ENCODE data around the gene CDC34.

The CDC34 gene

DNA sequence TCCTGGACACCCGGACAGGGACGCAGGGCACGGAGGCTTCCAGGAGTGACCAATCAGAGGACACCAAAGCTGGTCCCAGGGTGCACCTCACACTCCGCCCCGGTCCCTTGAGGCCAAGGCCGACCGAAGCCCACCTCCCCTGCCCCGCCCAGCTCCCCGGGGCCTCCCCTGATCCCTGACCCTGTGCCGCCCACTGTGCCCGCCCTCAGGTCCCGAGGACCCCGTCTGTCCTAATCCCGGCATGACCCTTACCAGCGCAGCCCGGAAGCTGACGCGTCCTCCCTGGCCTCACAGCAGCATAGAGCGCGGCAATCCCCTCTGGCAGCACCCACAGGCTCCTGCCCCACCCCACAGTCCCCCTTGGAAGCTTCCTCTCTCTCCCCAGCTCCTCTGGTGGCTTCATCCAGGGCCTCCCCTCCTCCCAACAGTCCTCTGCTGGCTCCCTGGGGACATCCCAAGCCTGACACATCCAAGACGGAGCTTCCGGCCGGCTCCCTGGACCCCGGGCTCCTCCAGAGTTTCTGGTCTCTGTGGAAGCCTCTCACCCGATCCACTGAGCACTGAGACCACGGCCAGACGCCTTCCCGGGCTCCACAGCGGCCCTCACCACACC is 7.4 kb upstream of the CDC34 start:
- DNase-seq: no peak

DNA sequence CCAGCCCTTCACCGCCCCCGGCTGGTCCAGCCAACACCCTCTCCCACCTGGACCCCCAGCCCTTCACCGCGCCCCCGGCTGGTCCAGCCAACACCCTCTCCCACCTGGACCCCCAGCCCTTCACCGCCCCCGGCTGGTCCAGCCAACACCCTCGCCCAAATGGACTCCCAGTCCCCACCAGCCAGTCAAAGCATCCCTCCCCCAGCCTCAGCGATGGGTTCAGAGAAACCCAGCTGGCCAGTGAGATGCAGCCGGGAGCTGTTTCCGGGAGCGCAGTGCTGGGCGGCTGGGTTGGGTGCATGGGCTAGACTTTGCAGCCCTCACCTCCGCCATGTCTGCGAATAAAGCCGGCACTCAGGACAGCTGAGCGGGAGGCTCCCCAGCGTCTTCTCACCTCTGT is 6.5 kb upstream of the CDC34 start:
- DNase-seq: no peak

DNA sequence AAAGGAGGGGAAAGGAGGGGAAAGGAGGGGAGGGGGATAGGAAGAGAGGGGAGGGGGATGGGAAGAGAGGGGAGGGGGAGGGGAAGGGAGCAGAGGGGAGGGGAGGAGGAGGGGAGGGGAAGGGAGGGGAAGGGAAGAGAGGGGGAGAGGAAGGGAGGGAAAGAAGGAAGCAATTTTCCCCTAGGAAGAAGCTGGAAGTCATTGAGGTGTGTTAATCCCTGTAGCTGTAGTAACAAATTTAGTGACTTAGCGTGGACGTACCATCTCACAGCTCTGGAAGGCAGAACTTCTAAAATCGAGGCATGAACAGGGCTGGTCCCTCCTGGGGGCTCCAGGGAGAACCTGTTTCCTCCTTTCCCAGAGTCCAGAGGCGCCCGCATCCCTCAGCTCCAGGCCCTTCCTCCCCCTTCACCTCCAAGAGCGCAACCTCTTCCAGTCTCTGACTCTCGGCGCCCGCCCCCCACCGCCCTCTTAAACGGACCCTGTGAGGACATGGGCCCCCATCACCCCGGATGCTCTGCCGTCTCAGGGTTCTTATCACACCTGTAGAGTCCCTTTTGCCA is 5.6 kb upstream of the CDC34 start:
- no peak for DNase-seq

DNA sequence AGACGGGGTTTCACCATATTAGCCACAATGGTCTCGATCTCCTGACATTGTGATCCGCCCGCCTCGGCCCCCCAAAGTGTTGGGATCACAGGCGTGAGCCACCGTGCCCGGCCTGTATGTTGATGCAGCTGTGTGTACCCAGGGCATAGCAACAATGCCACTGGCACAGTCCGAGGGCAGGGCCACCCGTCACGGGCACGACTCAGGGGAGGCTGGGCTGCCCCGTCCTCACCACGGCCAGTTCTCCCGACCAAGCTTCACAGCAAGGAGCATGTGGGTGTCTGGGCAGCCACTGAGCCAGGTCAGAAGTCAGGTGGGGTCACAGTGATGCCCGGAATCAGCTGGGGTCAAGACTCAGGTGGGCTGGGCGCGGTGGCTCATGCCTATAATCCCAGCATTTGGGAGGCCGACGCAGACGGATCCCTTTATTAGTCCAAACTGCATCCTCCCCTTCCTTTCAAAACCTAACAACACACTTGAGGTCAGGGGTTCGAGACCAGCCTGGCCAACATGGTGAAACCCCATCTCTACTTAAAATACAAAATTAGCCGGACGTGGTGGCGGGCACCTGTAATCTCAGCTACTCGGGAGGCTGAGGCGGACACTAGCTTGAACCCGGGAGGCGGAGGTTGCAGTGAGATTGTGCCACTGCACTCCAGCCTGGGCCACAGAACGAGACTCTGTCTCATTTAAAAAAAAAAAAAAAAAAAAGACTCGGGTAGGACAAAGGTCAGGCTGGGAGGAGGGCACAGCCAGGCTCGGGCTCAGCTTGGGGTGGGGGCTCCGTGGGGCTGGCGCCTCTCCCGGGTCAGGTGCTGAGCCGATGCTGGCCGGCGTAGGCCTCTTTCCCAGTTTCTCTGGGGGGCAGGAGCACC is 1.2 kb upstream of the CDC34 start:
- no peak for DNase-seq

DNA sequence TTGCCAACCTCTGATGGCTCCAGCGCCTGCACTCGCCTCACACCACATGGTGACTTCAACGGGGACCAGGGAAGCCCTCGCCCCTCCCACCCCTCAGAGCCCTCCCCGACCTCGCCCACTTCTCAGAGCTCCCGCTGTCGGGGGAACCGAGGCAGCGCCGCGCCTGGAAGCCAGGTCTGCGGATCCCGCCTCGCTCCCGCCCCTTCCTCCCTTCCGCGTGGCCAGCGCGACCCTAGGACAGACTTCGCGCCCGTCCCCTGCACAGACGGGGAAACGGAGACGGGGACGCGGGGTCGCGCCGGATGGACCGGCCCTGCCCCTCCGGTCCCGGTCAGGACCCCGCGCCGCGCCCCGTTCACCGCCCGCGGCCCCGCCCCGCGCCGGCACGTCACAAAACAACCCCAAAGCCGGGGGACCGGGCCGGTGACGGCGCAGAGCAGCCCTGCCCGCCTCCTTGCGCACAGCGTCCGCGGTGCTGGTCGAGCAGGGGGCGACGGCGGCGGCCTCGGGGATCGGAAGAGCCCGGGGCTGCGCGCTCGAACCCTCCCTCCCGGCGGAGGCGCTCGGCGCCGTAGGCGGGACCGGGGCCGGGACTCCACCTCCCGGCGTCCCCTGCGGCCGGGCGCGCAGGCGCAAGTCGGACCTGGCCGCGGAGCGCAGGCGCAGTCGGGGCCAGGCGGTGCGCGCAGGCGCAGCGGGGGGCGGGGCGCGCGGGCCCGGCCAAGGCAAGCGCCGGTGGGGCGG is 379 bp upstream of the CDC34 start:
- DNase-seq: peak; percentile 97

DNA sequence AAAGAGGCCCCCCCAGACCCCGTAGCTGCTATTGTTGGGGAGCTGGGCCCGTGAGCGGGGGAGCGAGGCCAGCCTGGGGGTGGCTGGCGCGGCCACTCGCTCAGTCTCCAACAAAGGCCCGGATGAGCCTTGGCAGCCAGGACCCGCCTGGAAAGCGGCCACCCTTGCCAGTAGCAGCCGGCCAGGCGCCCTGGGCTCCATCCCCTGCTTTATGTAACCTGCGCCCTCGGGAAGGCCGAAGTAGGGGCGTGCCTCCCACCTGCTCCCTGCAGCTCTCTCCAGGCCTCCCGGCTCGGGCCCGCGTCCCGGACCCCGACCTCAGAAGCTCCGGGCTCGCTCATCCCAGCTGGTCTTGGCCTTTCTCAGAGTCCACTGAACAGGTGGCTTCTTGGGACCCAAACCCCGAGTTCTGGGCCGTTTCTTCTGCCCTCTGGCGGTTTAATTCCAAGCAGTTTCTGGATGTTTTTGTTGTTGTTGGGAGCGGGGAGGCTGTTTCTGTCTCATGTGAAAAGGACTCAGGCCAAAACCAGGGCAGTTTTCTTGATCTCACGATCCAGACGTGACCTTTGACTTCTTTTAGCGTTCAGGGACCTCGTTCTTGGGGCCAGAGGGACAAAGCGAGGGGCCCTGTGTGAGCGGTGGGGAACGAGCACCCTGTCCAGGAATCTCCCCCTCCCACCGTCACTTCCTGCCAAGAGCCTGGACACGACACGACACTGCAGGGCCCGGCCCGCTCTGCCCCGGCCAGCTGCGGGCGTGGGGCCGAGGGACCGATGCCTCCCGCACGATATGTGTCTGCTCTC is 1.2 kb downstream of the CDC34 start:
- DNase-seq: peak; percentile 58

DNA sequence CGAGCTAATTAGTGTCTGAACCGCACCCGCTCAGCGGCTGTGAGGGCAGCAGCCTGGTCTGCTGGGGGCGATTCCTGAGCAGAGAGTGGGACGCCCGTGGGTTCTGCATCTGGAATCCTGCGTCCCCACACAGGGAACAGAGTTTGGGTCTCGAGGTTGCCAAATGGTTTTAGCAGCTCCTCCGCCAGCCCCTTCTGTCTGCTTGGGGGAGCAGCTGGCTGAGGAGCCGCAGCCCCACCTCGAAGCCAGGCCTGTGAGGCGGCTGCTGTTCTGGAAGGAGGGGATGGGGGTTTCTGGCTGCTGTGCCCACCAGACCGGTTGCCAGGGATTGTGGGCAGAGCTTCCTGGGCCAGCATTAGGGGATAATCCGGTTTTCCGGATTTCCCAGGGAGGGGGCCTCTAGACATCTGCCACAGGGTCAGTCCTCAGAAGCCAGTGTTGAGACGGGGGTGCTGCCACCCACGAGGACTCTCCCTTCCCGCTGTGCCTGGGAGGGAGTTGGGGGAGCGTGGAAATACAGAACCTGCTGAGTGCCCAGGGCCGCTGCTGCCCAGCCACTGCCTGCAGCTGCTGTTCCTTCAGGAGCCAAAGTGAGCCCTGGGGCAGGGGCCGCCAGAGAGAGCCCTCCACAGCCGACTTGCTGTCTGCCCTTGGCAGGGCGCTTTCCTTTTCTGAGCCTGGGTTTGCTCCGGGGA is 2.0 kb downstream of the CDC34 start:
- DNase-seq: no peak

DNA sequence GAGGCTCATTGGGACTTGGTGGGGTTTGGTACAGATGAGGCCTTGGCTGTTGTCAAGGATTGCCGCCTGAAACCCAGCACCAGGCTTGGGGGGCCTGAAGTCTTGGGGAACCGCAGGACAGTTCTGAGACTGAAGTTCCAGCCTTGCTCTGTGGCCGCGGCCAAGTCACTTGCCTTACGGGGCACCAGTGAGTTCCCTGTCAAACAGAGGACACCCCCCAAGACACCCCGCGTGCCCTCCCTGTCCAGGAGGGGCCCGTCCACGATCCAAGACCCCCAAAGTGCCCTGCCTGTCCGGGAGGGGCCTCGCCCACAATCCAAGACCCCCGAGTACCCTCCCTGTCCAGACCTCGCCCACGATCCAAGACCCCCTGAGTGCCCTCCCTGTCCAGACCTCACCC is 2.5 kb downstream of the CDC34 start:
- no peak for DNase-seq

DNA sequence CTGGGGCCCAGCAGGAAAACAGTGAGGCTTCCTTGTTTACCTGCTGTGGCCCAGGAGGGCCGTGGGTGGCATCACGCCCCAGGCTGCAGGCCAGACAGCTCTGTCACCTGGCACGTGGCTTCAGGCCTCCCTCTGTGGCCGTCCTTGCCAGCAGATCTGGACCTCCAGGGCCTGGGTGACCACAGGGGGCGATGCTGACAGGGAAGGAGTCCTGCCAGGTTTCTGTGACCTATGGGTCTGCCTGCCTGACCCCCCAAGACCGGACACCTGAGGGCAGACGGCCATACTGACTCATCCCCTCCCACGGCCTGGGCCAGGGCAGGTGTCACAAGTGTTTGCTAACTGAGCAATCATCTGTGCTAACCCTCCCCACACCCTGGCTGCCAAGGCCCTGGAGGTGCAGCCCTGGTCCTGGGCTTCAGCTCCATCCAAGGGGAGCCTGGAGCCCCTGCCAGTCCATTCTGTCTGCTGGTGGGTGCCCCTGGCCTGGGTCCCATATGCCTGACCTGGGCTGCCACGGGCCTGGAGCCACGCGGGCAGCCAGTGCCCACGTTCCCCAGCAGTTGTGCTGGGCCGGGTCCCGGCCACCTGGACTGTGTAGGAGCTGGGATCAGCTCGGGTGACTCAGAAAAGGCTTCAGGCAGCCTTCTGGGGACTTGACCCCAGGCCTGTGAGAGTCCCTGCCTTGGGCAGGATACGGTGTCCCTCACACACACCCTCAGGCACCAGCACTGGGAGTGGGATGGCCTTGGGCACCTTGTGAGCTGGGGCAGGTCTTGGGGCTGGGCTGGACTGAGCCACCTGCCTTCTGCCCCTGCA is 3.7 kb downstream of the CDC34 start:
- no peak for DNase-seq

DNA sequence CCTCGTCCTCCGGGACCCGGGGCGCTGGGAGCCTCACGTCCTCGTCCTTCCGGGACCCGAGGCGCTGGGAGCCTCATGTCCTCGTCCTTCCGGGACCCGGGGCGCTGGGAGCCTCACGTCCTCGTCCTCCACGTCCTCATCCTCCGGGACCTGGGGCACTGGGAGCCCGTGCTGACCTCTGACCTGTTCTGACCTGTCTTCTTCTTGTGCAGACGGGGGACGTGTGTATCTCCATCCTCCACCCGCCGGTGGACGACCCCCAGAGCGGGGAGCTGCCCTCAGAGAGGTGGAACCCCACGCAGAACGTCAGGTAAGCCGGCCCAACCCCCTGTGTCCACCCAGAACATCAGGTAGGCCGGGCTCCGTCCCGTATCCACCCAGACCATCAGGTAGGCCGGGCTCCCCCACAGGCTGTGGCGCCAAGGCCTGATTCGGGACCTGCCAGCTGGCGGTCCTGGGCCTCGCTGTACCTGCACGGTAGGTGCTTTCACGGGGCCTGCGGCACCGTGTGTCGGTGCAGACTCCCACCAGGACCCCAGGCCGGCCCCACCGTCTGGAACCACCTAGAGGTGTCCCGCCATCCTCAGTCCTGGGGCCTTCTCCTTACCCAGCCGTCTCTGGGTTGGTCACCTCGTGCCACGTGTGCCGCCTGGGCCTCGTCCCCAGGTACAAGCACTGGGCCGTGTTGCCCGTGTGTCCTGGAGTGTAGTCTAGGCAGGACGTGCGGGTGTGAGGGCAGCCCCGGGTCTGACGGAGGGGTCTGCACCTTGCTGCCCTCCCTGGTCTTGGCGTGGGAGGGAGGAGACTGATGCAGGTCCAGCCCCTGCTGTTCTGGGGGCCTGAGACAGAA is 4.7 kb downstream of the CDC34 start:
- DNase-seq: no peak

DNA sequence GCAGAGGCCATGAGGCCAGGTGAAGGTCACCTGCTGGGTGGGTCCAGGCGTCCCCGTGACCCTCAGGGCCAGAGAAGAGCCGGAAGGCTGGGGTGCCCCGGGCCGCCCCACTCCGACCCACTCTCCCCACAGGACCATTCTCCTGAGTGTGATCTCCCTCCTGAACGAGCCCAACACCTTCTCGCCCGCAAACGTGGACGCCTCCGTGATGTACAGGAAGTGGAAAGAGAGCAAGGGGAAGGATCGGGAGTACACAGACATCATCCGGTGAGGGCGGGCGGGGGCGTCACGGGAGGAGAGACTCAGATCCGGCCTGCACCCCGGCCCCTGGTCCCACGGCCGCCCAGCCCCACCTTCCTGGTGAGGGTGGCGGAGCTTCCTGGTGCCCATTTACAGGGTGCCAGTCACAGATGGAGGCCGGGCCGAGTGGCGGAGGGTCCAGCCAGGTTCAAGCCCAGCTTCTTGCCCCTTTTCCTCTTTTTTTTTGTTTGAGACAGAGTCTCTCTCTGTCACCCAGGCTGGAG is 5.4 kb downstream of the CDC34 start:
- no peak for DNase-seq

DNA sequence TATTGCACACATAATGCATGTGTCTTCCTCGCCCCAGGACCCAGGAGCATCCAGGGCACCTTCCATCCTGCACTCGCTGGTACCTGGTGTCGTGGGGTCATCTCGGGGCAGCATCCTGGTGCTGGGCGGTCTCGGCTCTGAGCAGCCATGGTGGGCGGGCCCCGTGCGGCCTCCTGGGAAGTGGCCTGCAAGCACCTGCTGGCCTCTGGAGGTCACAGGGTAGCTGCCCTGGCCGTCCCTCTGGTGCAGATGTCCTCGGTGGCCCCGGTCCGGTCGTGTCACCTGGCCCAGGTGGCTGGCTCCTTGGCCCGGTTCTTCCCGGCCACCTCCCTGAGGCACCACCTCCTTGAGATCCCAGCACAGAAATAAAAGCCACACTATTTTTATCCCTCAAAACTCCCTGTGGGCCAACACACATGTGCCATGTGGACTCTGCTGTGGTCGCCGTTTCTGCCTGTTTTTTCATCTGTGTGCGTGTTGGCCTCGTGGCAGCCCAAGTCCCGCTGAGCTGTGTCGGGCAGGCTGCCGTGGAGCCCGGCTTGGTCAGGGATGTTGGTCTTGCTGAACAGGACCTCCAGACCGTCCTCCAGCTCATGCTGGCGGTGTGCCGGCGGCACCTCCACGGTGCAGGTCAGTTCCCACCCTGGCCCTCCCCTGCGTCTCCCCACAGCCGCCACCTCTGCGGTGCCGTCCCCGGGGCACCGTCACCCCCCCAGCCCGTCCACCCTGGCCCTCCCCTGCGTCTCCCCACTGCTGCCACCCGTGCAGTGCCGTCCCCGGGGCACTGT is 7.3 kb downstream of the CDC34 start:
- DNase-seq: no peak

DNA sequence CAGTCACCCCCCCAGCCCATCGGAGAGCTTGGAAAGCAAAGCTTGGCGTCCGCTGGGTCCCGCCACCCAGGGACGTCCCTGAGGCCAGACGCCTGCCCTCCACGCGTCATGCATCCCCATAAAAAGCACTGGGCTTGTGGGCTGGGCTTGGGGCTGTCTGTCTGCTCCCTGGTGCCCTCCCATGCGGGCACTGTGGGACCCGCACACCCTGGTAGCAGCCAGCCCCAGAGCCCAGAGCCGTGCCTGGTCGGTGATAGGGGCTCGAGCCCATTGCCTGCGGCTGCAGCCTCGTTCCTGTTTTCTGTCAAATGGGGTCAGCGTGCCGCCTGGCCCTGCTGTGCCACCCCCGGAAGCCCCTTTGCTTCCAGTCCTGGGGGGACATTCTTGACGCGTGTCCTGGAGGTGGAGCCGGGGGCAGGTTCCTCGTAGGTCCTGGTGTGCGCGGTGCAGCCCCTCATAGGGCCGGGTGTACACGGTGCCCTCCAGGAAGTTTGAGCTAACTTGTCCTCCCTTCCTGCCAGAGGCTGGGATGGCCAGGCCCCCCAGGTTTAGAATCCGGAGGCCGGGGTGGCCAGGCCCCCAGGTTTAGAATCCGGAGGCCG is 8.0 kb downstream of the CDC34 start:
- no peak for DNase-seq

DNA sequence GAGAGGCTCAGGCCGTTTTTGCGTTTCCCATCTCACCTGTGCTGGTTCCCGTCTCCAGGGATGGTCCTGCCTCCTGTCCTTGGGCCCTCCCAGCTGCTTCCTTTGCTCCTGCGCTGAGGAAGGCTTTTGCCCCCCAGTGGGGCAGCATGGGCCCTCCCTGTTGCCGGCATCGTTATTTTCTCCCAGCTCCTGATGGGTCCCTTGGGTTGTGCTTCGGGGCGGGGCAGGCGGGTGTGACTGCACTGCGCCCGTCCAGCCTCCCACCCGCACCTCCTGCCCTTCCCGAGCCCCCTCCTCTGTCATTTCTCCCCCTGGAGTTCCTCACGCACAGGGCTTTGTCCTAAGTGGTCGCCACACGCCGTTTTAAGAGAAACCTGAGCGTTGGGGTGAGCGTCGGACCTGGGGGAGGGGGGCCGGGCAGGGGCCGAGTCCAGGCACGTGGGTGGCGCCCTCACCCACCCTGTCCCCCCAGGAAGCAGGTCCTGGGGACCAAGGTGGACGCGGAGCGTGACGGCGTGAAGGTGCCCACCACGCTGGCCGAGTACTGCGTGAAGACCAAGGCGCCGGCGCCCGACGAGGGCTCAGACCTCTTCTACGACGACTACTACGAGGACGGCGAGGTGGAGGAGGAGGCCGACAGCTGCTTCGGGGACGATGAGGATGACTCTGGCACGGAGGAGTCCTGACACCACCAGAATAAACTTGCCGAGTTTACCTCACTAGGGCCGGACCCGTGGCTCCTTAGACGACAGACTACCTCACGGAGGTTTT is 9.5 kb downstream of the CDC34 start:
- DNase-seq: no peak

DNA sequence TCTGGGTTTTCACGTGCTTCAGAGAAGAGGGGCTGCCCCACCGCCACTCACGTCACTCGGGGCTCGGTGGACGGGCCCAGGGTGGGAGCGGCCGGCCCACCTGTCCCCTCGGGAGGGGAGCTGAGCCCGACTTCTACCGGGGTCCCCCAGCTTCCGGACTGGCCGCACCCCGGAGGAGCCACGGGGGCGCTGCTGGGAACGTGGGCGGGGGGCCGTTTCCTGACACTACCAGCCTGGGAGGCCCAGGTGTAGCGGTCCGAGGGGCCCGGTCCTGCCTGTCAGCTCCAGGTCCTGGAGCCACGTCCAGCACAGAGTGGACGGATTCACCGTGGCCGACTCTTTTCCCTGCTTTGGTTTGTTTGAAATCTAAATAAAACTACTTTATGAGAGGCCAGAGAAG is 10.1 kb downstream of the CDC34 start:
- DNase-seq: no peak

DNA sequence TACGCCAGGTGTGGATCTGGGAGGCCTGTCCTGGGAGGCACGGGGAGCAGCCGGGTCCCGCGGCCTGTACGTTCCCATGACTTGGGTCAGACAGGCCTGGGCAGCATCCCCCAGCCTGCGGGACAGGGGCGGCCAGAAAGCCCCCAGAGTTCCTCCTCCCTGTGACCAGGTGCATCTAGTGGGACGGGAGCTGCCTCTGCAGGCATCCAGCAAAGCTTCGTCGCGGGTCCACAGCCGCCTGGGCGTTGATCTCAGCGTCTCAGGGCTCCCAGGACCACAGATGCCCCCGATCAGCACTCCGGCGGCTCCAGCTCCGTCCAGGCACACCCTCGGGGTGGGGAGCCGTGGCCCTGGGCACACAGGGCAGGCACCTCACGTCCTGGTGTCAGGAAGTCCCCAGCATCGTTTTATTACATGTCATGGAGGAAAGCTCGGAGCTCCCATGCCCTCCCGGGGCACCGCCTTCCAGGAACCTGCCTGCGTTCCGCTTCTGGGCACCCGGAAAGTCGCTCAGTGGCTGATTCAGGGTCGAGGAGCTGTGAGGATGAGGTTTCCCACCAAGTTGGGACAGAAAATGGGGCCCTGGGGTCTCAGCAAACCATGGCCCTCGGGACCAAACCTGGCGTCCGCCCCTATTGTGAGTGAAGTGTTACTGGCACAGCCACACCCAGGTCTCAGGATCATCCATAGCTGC is 10.8 kb downstream of the CDC34 start:
- no peak for DNase-seq
